Neural crest cell (in vitro differentiated cells): ENCODE data around the gene EXOSC10. TPM values are rescaled to one million over a fixed set of nuclear protein-coding genes. Genes with fewer than 3 reads are reported as not detected.
"Not testable (repeated sequence)": the region's sequence is repeated elsewhere in the genome, so short reads cannot be mapped to it uniquely, and the experiment has no call there.

Experiments used
- DNase-seq: peaks from one replicate; pipeline ENCODE4 v3.0.0; 2021; ENCODE audit warnings: low read depth, mixed read lengths, low spot score
- H3K27ac Mint-ChIP-seq: one replicate; pipeline ENCODE4 v1.8.0; 2021; ENCODE audit warnings: mild to moderate bottlenecking, mixed read lengths; ENCODE audit not compliant: unreplicated experiment
- H3K27me3 Mint-ChIP-seq: 2 replicates; pipeline ENCODE4 v1.8.0; 2021; ENCODE audit warnings: low read depth, mild to moderate bottlenecking, mixed read lengths
- H3K36me3 Mint-ChIP-seq: 2 replicates; pipeline ENCODE4 v1.8.0; 2021; ENCODE audit warnings: low read depth, mild to moderate bottlenecking, mixed read lengths
- H3K4me1 Mint-ChIP-seq: 2 replicates; pipeline ENCODE4 v1.8.0; 2021; ENCODE audit warnings: mixed read lengths
- H3K4me3 Mint-ChIP-seq: one replicate; pipeline ENCODE4 v1.8.0; 2021; ENCODE audit warnings: mild to moderate bottlenecking, mixed read lengths
- H3K9me3 Mint-ChIP-seq: 2 replicates; pipeline ENCODE4 v1.8.0; 2021; ENCODE audit warnings: mixed read lengths
- CTCF ChIP-seq: fragments of 200-600 bp; sonication (generic); conservative IDR thresholded peaks from 2 replicates; pipeline ENCODE4 v1.5.0; 2021; ENCODE audit warnings: antibody characterized with exemption, mild to moderate bottlenecking
- total RNA-seq: library from RNA; stranded (reverse); gene quantifications from 2 replicates; pipeline ENCODE4 v1.2.1, GENCODE V29; 2021

The EXOSC10 gene
- total RNA-seq, 1 donor from 2014 or later = 127 TPM

- DNase-seq = no peak
- Mint-ChIP-seq H3K36me3 (peaks cover 19% of the 10 kb centered on the region), H3K27me3 (no peaks in the 10 kb centered on the region), H3K4me1 (peaks cover 26% of the 10 kb centered on the region), H3K9me3 (no peaks in the 10 kb centered on the region), H3K27ac (no peak overlapping the region), H3K4me3 (no peak overlapping the region)
- TF ChIP-seq CTCF = no peak
Observed at GRCh38 chr1:11064942-11065341, 34.7 kb downstream of the EXOSC10 start.

GRCh38 chr1:11063937-11064537 lies 35.6 kb downstream of the EXOSC10 start:
- H3K4me3 Mint-ChIP-seq, H3K9me3 Mint-ChIP-seq, H3K27me3 Mint-ChIP-seq, H3K27ac Mint-ChIP-seq, DNase-seq: not testable (repeated sequence)
- Mint-ChIP-seq H3K4me1 (peaks cover 27% of the 10 kb centered on the region), H3K36me3 (peaks cover 16% of the 10 kb centered on the region)

GRCh38 chr1:11062965-11063401 lies 36.7 kb downstream of the EXOSC10 start:
- peaks cover 30% of the 10 kb centered on the region for H3K4me1 Mint-ChIP-seq
- H3K27ac Mint-ChIP-seq = no peak overlapping the region
- H3K36me3 Mint-ChIP-seq = peaks cover 13% of the 10 kb centered on the region
- TF ChIP-seq CTCF = no peak
- DNase-seq = no peak
- H3K9me3 Mint-ChIP-seq = no peaks in the 10 kb centered on the region
- H3K27me3 Mint-ChIP-seq = no peaks in the 10 kb centered on the region
- peak overlapping the region; percentile 81 for H3K4me3 Mint-ChIP-seq

- Mint-ChIP-seq H3K4me3 (peak overlapping the region; percentile 93), H3K36me3 (peaks cover 16% of the 10 kb centered on the region), H3K9me3 (no peaks in the 10 kb centered on the region), H3K4me1 (peaks cover 30% of the 10 kb centered on the region), H3K27ac (peak overlapping the region; percentile 46), H3K27me3 (no peaks in the 10 kb centered on the region)
- no peak for TF ChIP-seq CTCF
- DNase-seq = no peak
Observed at GRCh38 chr1:11061652-11062365, 37.9 kb downstream of the EXOSC10 start.

GRCh38 chr1:11059968-11060830 lies 39.5 kb downstream of the EXOSC10 start, which contains the start of gene SRM:
Gene SRM, minus strand, starts transcription at chr1:11060018. Its CDS starts 75 bp downstream, at chr1:11059943.
- Mint-ChIP-seq H3K9me3 (no peaks in the 10 kb centered on the region), H3K27ac (peak within 1 kb of the TSS; percentile 96), H3K4me1 (peaks cover 30% of the 10 kb centered on the region), H3K4me3 (peak within 1 kb of the TSS; percentile 97), H3K27me3 (no peaks in the 10 kb centered on the region), H3K36me3 (peaks cover 7% of the 10 kb centered on the region)
- TF ChIP-seq CTCF = peak; percentile 60
- DNase-seq = peak; percentile 79
